GM19240 (cell line): Measurements from ENCODE around the gene WNT16.

Source experiments
- DNase-seq: peaks from one replicate; pipeline ENCODE4 v3.0.0; 2011; ENCODE audit warnings: low spot score; ENCODE audit not compliant: insufficient read length

The WNT16 gene

GRCh38 chr7:121343302-121343701 is 14.5 kb downstream of the WNT16 start:
- no peak for DNase-seq

GRCh38 chr7:121344093-121344492 is 15.3 kb downstream of the WNT16 start:
- no peak for DNase-seq

GRCh38 chr7:121344497-121344896 is 15.7 kb downstream of the WNT16 start:
- DNase-seq: no peak

DNA sequence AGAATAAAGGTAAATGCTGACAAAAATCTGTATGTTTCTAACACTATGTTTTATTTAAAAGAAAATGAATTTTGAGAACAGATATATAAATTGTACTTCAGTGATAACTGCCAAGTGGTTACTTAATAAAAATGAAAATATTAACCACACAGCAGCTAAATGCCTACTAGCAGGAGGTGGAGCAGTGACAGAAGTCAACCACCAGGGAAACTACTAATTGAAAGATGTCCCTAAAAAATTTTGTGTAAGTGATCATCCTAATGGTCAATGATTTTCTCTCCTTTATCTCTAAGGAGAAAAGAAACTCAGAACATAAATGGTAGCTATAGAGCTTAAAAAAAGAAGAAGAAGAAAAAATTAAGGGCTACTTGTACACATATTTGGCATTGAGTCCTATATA is 22.9 kb downstream of the WNT16 start:
- no peak for DNase-seq

GRCh38 chr7:121352323-121352722 is 23.5 kb downstream of the WNT16 start:
- no peak for DNase-seq

DNA sequence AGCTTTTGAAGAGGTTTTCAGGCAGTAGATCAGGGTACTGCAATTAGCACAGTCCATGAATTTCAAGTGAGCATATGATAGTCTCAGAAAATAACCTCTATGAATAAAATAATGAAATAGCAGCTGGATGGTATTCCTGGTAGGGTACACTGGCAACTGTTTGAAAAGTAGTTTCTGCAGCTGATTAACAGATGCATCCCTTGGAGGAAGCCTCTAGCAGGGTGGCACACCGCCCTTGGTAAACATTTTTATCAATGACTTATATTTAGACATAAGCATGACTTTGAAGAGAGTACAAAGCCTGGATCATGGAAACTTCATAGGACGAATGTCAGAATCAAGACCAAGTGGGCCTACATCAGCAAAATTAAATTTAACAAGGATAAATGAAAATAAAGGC is 26.8 kb downstream of the WNT16 start:
- no peak for DNase-seq

GRCh38 chr7:121360564-121360963 is 31.8 kb downstream of the WNT16 start:
- no peak for DNase-seq

DNA sequence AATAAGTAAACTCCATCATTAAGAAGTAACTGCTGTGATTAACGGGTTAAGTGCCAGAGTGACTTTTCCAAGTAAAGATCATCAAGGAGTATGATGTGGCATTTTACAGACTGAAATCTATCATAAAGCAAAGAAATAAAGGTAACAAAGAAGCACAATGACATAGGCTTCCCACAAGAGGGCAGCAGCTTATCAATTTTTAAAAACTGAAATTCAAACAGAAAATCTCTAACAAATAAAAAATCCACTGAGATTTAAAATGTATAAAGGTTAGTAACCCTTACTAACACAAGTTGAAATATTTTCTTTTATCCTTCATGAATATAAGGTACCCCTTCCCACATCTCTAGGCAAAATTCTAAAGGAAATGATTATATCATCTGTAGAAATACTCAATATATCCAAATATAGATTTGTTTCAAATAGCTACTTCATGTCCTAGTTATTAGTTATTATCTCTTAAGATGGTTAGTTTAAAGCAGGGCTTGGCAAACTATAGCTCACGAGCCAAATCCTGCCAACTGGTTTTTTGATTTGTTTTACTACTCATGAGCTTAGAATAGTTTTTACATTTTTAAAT is 38.1 kb downstream of the WNT16 start:
- DNase-seq: no peak

DNA sequence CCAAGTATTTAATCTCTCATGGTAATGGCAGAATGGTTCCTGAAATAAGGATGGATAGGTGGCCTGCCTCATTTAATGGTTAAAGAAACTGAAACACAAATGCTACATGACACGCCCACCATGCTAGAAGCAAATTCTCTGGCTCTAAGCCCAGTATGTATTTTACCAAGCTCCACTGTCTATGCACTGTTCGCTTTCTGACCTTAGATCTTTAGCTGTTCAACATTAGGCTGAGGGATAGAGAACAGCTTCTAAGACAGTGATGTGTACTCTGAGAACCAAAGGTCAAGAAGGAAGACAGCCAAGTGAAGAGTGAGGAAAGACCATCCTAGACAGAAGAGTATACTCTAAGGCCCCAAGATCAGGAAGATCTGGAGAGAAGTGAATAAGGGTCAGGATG is 40.7 kb downstream of the WNT16 start:
- no peak for DNase-seq

DNA sequence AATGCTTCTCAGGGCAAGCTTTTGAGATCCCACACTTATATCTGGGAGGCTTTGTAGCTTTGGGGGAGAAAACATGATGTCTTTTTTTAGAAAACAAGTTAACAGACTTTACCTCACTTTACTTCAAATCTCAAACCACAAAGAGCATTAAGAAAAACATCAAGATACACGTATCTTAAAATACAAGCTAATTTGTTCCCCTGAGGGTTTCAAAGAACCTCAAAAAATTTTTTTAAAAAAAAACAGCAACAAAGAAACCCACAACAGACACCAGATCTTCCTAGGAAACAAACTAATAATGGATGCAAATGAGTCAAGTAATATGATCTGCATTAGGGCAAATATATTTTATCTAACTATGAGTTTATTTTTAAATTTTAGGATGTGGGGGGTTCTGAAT is 42.6 kb downstream of the WNT16 start:
- DNase-seq: no peak

DNA sequence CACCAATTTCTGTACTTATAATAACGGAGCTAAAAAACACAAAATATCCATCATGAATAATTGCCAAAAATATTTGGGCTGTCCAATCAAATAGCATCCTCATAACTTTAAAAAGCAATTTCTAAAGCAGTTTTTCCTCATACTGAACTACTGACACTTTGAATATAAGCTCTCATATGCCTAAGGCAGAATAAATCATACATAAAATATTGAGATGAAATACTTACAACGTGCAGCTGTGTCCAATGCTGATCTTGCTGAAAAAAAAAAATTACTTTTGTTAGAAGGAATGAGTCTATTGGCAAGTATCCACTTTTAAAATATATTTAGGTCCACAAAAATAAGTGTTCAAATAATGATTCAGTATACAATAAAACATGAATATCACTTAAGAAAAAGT is 43.1 kb downstream of the WNT16 start:
- DNase-seq: no peak

GRCh38 chr7:121372376-121373010 is 43.7 kb downstream of the WNT16 start:
- DNase-seq: no peak

GRCh38 chr7:121373177-121373576 is 44.4 kb downstream of the WNT16 start:
- DNase-seq: no peak

DNA sequence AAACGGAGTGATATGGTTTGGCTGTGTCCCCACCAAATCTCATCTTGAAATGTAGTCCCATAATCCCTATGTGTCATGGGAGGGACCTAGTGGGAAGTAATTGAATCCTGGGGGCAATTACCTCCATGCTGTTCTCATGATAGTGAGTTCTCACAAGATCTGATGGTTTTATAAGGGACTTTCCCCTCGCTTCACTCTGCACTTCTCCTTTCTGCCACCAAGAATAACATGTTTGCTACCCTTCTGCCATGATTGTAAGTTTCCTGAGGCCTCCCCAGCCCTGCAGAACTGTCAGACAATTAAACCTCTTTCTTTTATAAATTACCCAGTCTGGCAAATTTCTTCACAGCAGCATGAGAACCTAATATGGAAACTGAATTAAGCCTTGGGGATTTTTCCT is 48.2 kb downstream of the WNT16 start:
- no peak for DNase-seq

DNA sequence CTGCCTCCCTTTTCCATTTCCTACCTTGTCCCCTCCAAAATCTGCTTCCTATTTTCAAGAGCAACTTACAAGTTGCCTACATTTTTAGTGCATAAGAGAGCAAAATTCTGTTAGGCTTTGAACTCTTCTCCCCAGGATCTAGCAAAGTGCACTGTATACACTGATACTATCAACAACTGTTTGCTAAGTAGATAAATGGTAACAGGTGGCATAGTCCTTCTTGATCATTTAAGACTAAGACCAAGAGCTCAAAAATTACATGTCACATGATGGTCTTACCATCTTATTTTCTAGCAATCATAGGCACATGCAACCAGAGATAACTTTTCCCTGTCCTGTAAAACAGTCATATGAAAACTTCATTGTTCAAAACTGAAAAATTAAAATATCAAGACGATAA is 51.1 kb downstream of the WNT16 start:
- no peak for DNase-seq

DNA sequence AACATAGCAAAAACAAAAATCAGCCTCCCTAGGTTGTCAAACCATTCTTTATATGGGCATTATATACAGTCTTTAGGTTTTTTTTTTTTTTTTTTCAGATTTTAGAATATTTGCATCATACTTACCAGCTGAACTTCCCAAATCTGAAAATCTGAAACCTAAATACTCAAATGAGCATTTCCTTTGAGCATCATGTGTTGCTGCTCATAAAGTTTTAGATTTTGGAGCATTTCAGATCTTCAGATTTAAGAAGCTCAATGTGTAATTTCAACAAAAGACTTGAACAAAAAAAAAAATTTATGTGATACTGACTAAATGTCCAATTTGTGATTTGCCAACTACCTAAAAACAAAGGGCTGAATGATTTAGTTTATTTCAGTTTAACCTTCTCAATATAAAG is 53.7 kb downstream of the WNT16 start:
- no peak for DNase-seq

GRCh38 chr7:121383235-121383910 is 54.6 kb downstream of the WNT16 start:
- no peak for DNase-seq

- no peak for DNase-seq
These were observed 55.5 kb downstream of the WNT16 start for GRCh38 chr7:121384265-121384664.

DNA sequence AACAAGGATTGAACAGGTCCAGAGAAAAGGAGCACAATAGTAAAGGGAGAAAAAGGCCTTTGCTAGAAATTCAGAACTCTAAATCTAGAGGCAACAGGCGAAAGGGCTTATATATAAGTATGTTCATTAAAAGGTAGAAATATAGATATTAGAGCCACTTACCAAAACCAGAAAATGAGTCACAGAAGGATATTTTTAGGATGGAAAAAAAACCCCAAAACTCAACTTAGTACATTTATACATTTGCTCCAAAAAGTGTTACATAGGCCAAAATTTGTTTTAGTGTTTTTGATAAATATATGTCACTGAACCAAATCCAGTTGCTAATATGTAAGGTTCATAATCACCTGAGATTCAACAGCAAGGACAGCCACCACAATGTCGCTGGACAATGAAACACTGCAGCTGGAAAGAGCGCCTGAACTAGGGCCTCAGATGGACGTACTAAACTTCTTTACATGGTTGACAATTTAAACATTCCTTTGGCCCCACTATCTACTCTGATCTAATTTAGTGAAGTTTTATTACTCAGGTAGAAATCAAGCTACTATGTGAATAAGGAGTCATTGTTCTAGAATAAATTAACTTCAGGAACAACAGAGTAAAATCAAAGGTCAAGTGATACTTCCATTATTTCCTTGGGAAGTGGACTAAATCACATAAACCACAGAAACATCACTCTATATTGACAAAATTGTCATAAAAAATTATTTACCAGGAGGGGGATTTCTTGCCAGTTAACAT is 56.4 kb downstream of the WNT16 start:
- no peak for DNase-seq

GRCh38 chr7:121385800-121386179 is 57.0 kb downstream of the WNT16 start:
- DNase-seq: no peak

DNA sequence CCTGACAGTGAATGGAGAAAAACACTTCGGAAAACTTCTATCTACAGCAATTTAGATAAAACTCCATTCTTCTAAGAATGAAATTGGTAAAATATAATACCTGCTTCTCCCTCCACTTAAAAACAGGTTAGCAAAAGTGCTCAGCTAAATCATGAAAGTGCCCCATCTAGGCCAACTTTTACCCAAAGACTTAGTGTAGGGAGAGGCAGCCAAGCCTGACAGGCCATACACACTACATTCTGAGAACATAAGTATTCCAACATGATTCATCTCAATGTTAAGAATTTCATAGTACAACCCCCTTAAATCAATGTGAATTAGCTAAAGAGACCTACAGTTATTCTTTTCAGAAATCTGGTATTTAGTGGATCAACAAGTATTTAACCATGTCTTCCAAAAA is 60.1 kb downstream of the WNT16 start:
- DNase-seq: no peak

DNA sequence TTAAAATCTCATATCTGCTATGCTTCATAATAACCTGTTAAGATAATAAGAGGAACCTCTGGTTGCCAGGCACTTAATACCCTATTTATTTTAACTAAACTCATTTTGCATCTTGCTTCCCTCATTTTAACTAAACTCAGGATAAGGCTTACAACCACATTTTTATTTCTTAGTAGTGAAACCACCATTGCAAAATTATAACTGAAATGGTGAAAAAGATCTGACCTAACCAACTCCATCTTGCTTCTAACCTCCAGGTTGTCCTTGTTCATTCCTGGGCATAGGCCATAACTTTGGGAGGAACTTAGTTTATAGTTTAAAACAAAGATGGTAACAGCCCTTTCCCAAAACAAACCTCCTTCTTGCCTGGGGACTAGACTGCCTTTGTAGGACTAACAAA is 61.3 kb downstream of the WNT16 start:
- no peak for DNase-seq
